Erythroblast (primary cell): Measurements from ENCODE around the gene BNIP2.

Source experiments
- GATA1 ChIP-seq: IDR thresholded peaks from 2 replicates; pipeline ENCODE4 v1.6.1; 2011; ENCODE audit warnings: low read depth, mild to moderate bottlenecking, control low read depth, low read length, moderate library complexity
- POLR2A ChIP-seq: IDR thresholded peaks from 2 replicates; pipeline ENCODE4 v1.6.1; 2011; ENCODE audit warnings: mild to moderate bottlenecking, low read length

GRCh38 chr15:59678620-59679019 lies 10.5 kb downstream of the BNIP2 start:
- TF ChIP-seq POLR2A, result no peak
- no peak for TF ChIP-seq GATA1
